ENCODE measurements around the gene MAST4.
"Not testable (repeated sequence)": the region's sequence is repeated elsewhere in the genome, so short reads cannot be mapped to it uniquely, and the experiment has no call there.

MAST4 gene

GRCh38 chr5:66808663-66809062 lies 212.5 kb downstream of the MAST4 start:
- no peak for DNase-seq (ENCODE audit: low spot score)

- no peak for DNase-seq (ENCODE audit: low spot score)
Measured at GRCh38 chr5:66810151-66810550, 214.0 kb downstream of the MAST4 start.

- no peak for DNase-seq (ENCODE audit: low spot score)
Measured at GRCh38 chr5:66810848-66811261, 214.7 kb downstream of the MAST4 start.

DNA sequence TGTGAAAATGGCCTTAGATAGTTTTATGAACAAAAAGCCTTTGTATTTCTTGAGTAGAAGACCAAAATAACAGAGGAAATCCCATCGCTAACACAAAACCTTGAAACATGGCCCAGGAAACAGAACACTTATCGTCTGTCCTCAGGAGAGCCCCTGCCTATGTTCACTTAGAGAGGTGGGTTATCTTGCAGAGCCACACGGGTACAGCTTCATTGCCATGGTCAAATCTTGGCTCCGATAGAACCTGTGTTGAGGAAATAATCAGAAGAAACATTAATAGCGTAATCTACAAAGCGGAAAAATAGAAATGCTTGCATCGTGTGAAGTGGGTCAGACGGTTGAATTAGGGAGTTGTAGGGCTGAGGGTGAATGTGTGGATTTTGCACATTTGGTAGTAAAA lies 216.1 kb downstream of the MAST4 start:
- DNase-seq (ENCODE audit: low spot score): no peak

DNA sequence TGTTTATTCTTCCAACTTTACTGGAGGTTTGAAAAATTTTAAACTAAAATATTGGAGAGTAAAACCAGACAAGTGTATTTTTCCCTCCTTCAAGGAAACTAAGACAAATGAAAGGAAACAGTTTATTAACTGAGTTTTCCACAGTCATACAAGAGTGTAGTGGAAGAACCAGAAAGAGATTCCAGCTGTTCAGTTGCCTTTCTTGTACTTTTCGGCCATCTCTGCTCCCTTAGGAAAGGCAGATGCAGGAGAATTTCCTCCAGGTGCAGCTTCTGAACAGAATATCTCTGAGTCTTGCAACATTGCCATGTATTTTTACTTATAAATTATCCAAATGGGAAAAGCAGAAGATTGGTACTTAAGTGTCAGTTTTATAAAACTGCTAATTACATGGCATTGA lies 217.1 kb downstream of the MAST4 start:
- DNase-seq (ENCODE audit: low spot score): no peak

GRCh38 chr5:66814146-66814991 lies 218.2 kb downstream of the MAST4 start:
- DNase-seq (ENCODE audit: low spot score): peak; percentile 57

DNA sequence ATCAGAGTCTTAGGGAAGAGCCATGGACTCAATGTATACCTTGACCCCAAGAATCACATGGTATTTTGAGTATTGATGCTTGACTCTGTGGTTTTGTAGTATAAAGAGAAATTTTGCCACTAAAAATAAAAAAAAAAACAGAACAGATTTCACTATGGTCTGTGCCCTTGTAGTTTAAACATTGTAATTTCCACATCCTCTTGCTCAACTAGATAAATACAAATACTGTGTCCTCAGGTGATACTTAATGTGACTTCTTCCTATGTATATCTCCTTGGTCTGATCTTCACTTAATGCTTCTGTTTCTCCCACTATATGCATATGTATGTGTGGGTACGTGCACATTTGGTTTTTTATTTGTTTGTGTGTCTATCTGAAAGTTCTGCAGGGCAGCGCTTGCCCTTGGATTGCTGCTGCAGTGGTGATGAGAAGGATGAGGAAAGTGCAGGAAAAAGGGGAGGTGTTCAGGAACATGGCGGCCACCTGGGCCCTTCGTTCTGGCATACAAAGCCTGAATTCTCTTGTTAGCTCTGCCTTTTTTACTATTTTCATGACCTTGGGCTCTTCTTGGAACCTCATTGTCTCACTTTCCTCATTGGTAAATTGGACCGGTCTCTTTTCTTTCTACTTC lies 222.2 kb downstream of the MAST4 start:
- DNase-seq (ENCODE audit: low spot score): no peak

DNA sequence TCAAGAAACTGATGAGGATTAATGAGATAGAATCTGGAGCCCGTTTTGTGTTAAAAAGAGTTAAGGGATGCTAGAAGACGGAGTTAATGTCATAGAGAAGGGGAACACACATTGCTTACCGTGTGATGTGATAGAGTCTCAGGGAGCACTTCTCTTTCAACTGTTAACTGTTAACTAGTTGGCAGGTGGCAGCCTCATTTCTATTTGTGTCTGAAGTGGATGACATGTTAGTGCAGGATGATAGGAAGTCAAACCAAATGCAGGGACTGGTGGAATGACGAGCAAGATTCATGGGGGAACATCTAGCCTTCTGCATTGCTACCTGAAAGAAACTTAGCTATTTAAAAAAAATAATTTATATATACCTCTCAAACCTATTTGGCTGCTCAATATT lies 222.7 kb downstream of the MAST4 start:
- DNase-seq (ENCODE audit: low spot score): no peak

- no peak for DNase-seq (ENCODE audit: low spot score)
Measured at GRCh38 chr5:66820630-66821207, 224.5 kb downstream of the MAST4 start.

- no peak for DNase-seq (ENCODE audit: low spot score)
Measured at GRCh38 chr5:66821688-66822429, 225.7 kb downstream of the MAST4 start.

DNA sequence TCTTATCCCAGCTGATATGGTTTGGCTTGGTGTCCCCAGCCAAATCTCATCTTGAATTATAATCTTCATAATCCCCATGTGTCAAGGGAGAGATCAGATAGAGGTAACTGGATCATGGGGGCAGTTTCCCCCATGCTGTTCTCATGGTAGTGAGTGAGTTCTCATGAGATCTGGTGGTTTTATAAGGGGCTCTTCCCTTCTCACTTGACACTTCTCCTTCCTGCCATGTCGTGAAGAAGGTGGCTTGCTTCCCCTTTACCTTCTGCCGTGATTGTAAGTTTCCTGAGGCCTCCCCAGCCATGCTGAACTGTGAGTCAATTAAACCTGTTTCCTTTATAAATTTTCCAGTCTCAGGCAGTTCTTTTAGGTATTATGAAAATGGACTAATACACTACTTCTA lies 226.7 kb downstream of the MAST4 start:
- not testable (repeated sequence) for DNase-seq (ENCODE audit: low spot score)

DNA sequence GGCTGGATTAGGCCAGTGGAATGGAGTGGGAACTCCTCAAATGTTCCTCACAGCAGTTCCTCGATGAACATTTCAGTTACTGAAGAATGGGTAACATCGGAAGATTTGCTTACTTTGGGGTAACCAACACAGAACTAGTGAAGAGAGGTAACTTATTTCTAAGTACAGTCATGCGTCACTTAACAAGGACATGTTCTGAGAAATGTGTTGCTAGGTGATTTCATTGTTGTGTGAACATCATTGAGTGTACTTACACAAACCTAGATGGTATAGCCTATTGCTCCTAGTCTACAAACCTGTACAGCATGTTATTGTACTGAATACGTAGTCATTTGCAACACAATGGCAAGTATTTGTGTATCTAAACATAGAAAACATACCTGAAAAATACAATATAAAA lies 228.3 kb downstream of the MAST4 start:
- DNase-seq (ENCODE audit: low spot score): no peak

DNA sequence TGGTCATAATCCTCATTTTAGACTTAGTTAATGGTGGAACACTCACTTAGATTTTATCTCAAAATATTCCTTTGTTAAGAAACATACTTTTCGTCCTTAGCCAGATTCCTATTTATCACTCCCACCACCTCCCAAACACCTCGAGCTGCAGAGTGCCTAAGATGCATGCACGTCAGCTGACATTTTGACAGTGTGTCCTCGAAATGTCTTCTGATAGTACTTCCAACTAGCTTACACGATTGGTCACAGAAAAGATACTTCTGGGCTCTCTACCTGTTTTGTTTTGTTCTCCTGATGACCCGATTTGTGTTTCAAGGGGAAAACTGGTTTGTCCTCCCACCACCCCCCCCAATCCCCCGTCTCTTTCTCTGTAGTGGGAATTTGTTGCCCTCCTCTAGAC lies 230.1 kb downstream of the MAST4 start:
- DNase-seq (ENCODE audit: low spot score): no peak

- peak; percentile 21 for DNase-seq (ENCODE audit: low spot score)
Measured at GRCh38 chr5:66826696-66827095, 230.5 kb downstream of the MAST4 start.

DNA sequence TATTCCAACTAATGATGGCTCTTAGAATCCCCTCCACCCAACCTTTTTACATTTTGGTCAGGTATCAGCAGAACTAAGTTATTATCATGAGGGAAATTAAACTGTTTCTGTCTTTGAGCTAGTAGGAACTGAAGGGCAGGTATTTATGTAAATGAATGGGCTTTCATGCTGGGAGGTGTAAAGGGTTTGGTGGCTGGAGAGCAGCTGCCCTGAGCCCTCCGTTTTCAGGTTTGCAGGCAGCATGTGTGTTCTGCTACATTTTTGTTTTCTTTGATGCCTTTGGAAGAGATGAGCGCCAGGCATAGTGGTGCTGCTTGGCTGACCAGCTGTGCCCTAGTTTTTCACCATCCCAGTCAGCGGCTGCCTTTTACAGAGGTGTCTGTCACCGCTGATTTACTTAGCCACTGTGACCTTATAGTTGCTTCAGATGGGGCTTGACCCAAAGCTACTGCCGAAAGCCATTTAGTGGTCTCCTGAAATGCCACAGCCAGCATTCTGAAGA lies 231.9 kb downstream of the MAST4 start:
- DNase-seq (ENCODE audit: low spot score): peak; percentile 25

DNA sequence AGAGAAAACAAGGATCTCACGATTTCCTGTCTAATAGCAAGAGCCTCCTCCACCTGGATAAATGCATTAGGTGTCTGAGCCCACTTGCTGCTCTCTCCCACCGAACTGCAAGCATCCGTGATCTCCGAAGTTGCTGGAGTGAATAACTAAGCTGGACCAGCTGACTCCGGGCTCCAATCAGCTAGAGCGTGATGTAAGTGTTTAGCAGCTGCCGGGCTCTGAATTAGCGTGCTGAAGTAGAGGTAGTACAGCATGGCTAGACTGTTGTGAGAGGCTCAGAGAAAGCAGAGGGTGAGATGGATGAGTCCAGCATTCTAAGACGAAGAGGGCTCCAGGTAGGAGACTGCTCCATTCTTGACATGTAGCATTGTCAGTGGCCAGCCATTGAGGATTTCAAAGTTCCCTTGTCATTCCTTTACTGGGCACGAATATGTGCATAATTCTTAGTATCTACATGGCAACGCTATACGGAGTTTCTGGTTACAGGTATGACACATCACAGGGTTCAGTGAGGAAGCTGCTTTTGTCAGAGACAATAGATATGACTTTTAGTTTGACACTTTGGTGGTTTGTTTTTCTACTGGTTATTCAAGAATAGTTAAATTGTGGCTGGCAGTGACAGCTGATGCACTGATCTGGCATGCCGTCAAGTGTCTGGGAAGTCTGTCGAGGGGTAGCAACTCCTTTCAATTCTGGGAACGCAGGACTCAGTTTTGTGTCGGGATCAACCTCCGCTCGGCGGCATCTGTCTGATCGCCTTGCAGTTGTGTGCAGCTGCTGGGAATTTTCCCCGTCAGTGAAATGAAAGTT lies 232.6 kb downstream of the MAST4 start:
- peak; percentile 56 for DNase-seq (ENCODE audit: low spot score)

DNA sequence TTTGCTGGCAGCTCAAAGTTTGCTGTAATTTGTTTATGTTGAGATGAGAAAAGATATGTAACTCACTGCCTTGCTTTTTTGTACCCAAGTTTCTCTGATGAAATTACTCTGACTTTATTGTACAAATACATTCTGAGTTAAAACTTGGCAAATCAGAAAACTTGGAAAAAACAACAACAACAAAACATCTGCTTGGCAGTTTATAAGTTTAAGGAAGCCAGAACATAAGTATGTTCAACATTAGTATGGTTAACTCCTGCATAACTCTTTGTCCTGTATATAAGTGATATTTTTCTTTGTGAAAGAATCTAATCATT lies 233.1 kb downstream of the MAST4 start:
- no peak for DNase-seq (ENCODE audit: low spot score)

GRCh38 chr5:66829826-66830225 lies 233.6 kb downstream of the MAST4 start:
- no peak for DNase-seq (ENCODE audit: low spot score)

DNA sequence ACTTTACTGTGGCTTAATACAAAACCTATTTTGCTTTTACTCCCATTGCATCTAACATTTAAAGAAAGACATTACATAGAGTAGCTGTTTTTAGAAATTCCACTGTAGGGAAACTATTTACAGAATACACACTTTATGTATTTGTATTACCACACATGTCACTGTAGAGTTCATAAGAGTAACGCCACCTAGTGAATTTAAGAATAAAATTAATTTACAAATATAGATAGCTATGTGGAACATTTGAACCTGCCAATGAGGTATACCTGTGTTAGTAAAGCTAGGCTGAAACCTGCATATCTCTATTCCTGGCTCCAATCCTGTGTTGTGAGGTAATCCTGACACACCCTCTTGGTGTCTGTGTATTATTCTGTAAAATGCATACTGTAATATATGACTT lies 234.4 kb downstream of the MAST4 start:
- no peak for DNase-seq (ENCODE audit: low spot score)

GRCh38 chr5:66839636-66840185 lies 243.5 kb downstream of the MAST4 start:
- no peak for DNase-seq (ENCODE audit: low spot score)

DNA sequence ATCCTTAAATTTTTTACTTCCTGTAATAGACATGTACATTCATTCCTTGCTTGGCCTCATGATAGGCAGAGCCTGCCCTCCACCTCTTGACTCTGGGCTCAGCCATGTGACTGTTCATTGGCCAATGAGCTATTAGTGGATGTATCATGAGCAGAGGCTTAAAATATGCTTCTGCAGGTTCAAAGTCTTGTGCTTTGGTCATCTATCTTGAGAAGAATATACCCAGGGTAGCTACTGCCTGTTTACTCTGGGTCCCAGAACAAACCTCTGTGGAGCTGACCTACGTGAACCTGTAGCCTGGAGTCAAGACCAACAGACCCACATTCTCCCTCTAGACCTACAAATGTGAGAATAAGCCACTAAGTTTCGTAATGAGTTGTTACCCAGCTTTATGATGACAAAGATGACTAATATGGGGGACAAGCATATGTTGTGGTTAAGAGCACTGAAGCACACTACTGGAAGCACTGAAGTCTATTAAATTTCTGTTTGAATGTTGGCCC lies 244.4 kb downstream of the MAST4 start:
- DNase-seq (ENCODE audit: low spot score): no peak

Data from SK-N-DZ (cell line).